IMR-90 (cell line): ENCODE results near the gene SLC35D3.

Experiments
- CEBPB ChIP-seq: IDR thresholded peaks from 2 replicates; pipeline ENCODE4 v1.6.1; 2012; ENCODE audit warnings: low read depth, low read length, improper control_type of control experiment
- CHD1 ChIP-seq: IDR thresholded peaks from 2 replicates; pipeline ENCODE4 v1.6.1; 2012; ENCODE audit warnings: low read depth, low read length, improper control_type of control experiment
- MAFK ChIP-seq: IDR thresholded peaks from 2 replicates; pipeline ENCODE4 v1.6.1; 2012; ENCODE audit warnings: low read depth, low read length, improper control_type of control experiment
- MAZ ChIP-seq: IDR thresholded peaks from 2 replicates; pipeline ENCODE4 v1.6.1; 2012; ENCODE audit warnings: low read depth, mild to moderate bottlenecking, low read length, improper control_type of control experiment, moderate library complexity, borderline replicate concordance
- MXI1 ChIP-seq: IDR thresholded peaks from 2 replicates; pipeline ENCODE4 v1.6.1; 2012; ENCODE audit warnings: low read depth, mild to moderate bottlenecking, low read length, moderate library complexity, borderline replicate concordance
- NFE2L2 ChIP-seq: fragments of 150-350 bp; IDR thresholded peaks from 2 replicates; pipeline ENCODE4 v1.6.1; 2016; ENCODE audit warnings: low read depth, mild to moderate bottlenecking, low read length
- POLR2A ChIP-seq: IDR thresholded peaks from 2 replicates; pipeline ENCODE4 v1.6.1; 2012; ENCODE audit warnings: mild to moderate bottlenecking, low read depth, low read length
- RAD21 ChIP-seq: IDR thresholded peaks from 2 replicates; pipeline ENCODE4 v1.6.1; 2012; ENCODE audit warnings: low read length, improper control_type of control experiment
- RFX5 ChIP-seq: IDR thresholded peaks from 2 replicates; pipeline ENCODE4 v1.8.0; 2012; ENCODE audit warnings: low read depth, mild to moderate bottlenecking, low read length, moderate library complexity
- TF ChIP-seq, protein P1 (sequence below): conservative IDR thresholded peaks from 2 replicates; pipeline ENCODE4 v1.5.1; 2012; ENCODE audit warnings: mild to moderate bottlenecking, low read depth, low read length, improper control_type of control experiment
- TF ChIP-seq, protein P2 (sequence below): fragments of 150-350 bp; IDR thresholded peaks from 2 replicates; pipeline ENCODE4 v1.6.1; 2017; ENCODE audit warnings: mild to moderate bottlenecking, antibody characterized with exemption, low read length, low read depth

GRCh38 chr6:136920216-136920615, 1.9 kb upstream of the SLC35D3 start:
- TF ChIP-seq, protein P1, sequence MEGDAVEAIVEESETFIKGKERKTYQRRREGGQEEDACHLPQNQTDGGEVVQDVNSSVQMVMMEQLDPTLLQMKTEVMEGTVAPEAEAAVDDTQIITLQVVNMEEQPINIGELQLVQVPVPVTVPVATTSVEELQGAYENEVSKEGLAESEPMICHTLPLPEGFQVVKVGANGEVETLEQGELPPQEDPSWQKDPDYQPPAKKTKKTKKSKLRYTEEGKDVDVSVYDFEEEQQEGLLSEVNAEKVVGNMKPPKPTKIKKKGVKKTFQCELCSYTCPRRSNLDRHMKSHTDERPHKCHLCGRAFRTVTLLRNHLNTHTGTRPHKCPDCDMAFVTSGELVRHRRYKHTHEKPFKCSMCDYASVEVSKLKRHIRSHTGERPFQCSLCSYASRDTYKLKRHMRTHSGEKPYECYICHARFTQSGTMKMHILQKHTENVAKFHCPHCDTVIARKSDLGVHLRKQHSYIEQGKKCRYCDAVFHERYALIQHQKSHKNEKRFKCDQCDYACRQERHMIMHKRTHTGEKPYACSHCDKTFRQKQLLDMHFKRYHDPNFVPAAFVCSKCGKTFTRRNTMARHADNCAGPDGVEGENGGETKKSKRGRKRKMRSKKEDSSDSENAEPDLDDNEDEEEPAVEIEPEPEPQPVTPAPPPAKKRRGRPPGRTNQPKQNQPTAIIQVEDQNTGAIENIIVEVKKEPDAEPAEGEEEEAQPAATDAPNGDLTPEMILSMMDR = no peak
- TF ChIP-seq MAFK (no peak), POLR2A (no peak), MAZ (no peak), RFX5 (no peak), RAD21 (no peak), CEBPB (no peak), CHD1 (no peak), MXI1 (no peak), NFE2L2 (no peak)
- TF ChIP-seq, protein P2, sequence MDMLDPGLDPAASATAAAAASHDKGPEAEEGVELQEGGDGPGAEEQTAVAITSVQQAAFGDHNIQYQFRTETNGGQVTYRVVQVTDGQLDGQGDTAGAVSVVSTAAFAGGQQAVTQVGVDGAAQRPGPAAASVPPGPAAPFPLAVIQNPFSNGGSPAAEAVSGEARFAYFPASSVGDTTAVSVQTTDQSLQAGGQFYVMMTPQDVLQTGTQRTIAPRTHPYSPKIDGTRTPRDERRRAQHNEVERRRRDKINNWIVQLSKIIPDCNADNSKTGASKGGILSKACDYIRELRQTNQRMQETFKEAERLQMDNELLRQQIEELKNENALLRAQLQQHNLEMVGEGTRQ = no peak
